ENCODE results near the gene MAP4. TPM values are rescaled to one million over a fixed set of nuclear protein-coding genes. Genes with fewer than 3 reads are reported as not detected.

Gene MAP4
- polyA plus RNA-seq, 2 of the 4 experiments (the other 2 are of a cell fraction): 77.7 to 98.5 TPM

DNA sequence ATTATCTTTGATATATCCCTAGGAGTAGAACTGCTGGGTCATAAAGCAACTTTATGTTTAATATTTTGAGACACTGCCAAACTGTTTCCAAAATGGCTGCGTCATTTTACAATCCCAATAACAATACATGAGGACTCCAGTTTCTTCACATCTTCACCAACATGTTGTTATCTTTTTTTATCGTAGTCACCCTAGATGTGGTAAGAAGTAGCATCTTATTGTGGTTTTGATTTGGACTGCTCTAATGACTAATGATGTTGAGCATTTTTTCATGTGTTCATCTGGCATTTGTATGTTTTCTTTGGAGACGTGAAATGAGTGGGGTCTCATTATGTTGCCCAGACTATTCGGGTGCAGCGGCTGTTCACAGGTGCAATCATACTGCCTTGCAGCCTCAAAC is 83.8 kb downstream of the MAP4 start (continued):
- TF ChIP-seq POLR2AphosphoS2 (conservative IDR thresholded peaks at IDR 0.05; ENCODE audit: low read length) (no peak), JUNB (IDR thresholded peaks at IDR 0.05) (no peak)

DNA sequence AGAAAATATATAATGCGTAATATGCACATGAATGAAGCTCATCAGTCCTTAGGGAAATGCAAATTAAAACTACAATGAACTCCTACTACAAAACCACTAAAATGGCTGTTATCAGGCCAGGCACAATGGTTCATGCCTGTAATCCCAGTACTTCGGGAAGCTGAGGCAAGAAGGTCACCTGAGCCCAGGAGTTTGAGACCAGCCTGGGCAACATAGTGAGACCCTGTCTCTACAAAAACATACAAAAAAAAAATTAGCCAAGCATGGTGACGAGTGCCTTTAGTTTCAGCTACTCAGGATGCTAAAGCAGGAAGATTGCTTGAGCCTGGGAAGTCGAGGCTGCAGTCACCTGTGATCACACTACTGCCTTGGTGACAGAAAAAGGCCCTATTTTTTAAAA is 85.2 kb downstream of the MAP4 start:
- no peak for FAIRE-seq
- Histone ChIP-seq H3K4me2 (no peak overlapping the region), H3K4me3 (no peak overlapping the region), H3K9me3 (no peaks in the 10 kb centered on the region), H3K4me1 (no peaks in the 10 kb centered on the region), H3K27ac (no peak overlapping the region)
- CTCF ChIA-PET: interaction anchor here (1.0 to 1.9 kb wide), 3 partner anchors 11 to 94 kb away, joined by 3 to 5 read pairs (median 3); no protein-coding TSS in a partner anchor
- WGBS (ENCODE audit: missing lambda C conversion rate): 88% methylated on average over 4 of the region's 4 CpGs
- POLR2A ChIA-PET: no interaction called here
- no peak for DNase-seq (ENCODE audit: low read depth in 1 of 2, low spot score in 1 of 2)
- TF ChIP-seq FOXS1 (CRISPR knock-in tag; IDR thresholded peaks at IDR 0.05): no peak
- no peak for TF ChIP-seq CHD4 (IDR thresholded peaks at IDR 0.05; ENCODE audit: borderline replicate concordance)
- no peak for TF ChIP-seq NPAS2 (CRISPR knock-in tag; IDR thresholded peaks at IDR 0.05; ENCODE audit: borderline replicate concordance)
- no peak for TF ChIP-seq RNF2 (IDR thresholded peaks at IDR 0.05; ENCODE audit: borderline replicate concordance, low read depth)
- no peak for TF ChIP-seq TFCP2L1 (CRISPR knock-in tag; IDR thresholded peaks at IDR 0.05)
- TF ChIP-seq, protein P1, sequence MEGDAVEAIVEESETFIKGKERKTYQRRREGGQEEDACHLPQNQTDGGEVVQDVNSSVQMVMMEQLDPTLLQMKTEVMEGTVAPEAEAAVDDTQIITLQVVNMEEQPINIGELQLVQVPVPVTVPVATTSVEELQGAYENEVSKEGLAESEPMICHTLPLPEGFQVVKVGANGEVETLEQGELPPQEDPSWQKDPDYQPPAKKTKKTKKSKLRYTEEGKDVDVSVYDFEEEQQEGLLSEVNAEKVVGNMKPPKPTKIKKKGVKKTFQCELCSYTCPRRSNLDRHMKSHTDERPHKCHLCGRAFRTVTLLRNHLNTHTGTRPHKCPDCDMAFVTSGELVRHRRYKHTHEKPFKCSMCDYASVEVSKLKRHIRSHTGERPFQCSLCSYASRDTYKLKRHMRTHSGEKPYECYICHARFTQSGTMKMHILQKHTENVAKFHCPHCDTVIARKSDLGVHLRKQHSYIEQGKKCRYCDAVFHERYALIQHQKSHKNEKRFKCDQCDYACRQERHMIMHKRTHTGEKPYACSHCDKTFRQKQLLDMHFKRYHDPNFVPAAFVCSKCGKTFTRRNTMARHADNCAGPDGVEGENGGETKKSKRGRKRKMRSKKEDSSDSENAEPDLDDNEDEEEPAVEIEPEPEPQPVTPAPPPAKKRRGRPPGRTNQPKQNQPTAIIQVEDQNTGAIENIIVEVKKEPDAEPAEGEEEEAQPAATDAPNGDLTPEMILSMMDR (IDR thresholded peaks at IDR 0.05): no peak
- no peak for TF ChIP-seq RARB (CRISPR knock-in tag; IDR thresholded peaks at IDR 0.05)
- TF ChIP-seq MYC (IDR thresholded peaks at IDR 0.05; ENCODE audit: borderline replicate concordance, low read length): no peak
- no peak for TF ChIP-seq CBX2 (IDR thresholded peaks at IDR 0.05; ENCODE audit: borderline replicate concordance, low read depth)
- TF ChIP-seq, protein P2, sequence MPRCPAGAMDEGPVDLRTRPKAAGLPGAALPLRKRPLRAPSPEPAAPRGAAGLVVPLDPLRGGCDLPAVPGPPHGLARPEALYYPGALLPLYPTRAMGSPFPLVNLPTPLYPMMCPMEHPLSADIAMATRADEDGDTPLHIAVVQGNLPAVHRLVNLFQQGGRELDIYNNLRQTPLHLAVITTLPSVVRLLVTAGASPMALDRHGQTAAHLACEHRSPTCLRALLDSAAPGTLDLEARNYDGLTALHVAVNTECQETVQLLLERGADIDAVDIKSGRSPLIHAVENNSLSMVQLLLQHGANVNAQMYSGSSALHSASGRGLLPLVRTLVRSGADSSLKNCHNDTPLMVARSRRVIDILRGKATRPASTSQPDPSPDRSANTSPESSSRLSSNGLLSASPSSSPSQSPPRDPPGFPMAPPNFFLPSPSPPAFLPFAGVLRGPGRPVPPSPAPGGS (IDR thresholded peaks at IDR 0.05): no peak
- no peak for TF ChIP-seq HDAC2 (IDR thresholded peaks at IDR 0.05)
- TF ChIP-seq, protein P3, sequence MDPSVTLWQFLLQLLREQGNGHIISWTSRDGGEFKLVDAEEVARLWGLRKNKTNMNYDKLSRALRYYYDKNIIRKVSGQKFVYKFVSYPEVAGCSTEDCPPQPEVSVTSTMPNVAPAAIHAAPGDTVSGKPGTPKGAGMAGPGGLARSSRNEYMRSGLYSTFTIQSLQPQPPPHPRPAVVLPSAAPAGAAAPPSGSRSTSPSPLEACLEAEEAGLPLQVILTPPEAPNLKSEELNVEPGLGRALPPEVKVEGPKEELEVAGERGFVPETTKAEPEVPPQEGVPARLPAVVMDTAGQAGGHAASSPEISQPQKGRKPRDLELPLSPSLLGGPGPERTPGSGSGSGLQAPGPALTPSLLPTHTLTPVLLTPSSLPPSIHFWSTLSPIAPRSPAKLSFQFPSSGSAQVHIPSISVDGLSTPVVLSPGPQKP (IDR thresholded peaks at IDR 0.05; ENCODE audit: low read depth, low read length): no peak
- no peak for TF ChIP-seq SMC3 (IDR thresholded peaks at IDR 0.05)
- TF ChIP-seq, protein P4, sequence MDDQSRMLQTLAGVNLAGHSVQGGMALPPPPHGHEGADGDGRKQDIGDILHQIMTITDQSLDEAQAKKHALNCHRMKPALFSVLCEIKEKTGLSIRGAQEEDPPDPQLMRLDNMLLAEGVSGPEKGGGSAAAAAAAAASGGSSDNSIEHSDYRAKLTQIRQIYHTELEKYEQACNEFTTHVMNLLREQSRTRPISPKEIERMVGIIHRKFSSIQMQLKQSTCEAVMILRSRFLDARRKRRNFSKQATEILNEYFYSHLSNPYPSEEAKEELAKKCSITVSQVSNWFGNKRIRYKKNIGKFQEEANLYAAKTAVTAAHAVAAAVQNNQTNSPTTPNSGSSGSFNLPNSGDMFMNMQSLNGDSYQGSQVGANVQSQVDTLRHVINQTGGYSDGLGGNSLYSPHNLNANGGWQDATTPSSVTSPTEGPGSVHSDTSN (IDR thresholded peaks at IDR 0.05): no peak
- no peak for TF ChIP-seq RFX5 (IDR thresholded peaks at IDR 0.05)
- TF ChIP-seq, protein P5, sequence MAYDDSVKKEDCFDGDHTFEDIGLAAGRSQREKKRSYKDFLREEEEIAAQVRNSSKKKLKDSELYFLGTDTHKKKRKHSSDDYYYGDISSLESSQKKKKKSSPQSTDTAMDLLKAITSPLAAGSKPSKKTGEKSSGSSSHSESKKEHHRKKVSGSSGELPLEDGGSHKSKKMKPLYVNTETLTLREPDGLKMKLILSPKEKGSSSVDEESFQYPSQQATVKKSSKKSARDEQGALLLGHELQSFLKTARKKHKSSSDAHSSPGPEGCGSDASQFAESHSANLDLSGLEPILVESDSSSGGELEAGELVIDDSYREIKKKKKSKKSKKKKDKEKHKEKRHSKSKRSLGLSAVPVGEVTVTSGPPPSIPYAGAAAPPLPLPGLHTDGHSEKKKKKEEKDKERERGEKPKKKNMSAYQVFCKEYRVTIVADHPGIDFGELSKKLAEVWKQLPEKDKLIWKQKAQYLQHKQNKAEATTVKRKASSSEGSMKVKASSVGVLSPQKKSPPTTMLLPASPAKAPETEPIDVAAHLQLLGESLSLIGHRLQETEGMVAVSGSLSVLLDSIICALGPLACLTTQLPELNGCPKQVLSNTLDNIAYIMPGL (CRISPR knock-in tag; IDR thresholded peaks at IDR 0.05; ENCODE audit: borderline replicate concordance): no peak
- no peak for TF ChIP-seq BHLHE40 (IDR thresholded peaks at IDR 0.05; ENCODE audit: low read depth, low read length)
- ATAC-seq: no peak

Measured in A549 (cell line).